ENCODE measurements around the gene SAMD4A.

The SAMD4A gene

DNA sequence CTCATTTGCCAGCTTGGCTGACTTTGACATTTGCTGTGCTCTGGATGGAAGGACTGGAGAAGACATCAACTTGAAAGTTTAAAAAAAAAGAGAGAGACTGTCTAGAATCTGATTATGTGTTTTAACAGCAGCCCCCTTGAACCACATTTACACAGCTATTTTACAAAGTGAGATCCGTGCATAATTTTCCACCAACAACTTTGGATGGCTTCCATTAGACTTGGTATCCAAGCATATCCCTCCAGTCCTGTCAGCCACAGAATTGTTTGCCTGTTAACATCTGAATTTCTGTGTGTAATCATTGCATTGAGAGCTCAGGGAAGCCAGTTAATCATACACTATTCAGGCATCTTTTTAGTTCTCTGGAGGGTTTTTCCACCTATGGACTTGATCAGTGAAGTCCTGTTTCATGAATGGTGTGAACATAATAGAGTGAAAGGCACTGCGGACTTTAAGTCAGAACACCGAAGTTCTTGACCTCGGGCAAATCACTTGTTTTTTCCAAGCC, 93.7 kb downstream of the SAMD4A start:
- no peak for DNase-seq

- DNase-seq: no peak
These were observed 95.7 kb downstream of the SAMD4A start for GRCh38 chr14:54662491-54663133.

DNA sequence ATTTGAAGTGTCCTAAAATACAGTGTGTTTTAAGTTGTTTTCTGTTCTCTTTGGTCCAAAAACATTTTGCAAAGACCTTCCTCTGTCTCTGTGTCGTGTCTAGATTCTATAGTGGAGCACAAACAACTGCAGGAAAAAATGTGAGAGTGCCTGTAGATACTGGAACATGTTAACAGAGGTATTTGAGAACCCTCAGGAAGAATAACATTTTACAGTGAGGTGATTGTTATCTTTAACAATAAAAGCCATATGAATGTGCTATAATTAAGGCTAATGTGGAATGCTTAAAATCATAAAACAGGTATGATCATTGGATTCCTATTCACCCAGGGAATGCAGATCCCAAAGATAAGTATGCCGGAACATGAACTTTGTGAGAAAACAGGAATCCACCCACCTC, 98.0 kb downstream of the SAMD4A start:
- DNase-seq: no peak

DNA sequence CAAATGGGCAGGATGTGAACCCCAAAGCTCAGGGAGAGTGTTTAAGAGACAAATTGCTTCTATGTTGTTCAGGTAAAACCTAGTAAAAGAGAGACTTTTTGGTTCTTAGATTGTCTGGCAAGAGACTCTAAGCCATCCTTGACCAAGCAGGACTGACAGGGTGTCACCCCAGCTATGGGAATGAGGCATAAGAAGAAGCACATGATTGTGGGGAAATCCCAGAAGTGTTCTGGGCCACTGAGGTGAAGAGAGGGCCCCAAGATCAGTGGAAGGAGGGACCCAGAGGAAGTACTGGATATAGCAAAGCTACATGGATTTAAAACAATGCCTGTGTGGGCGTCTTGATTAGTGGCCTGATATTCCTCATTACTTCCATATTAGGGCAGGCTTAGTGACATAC, 99.0 kb downstream of the SAMD4A start:
- DNase-seq: no peak

GRCh38 chr14:54667026-54667744, 100.3 kb downstream of the SAMD4A start:
- no peak for DNase-seq

GRCh38 chr14:54667764-54668163, 100.8 kb downstream of the SAMD4A start:
- DNase-seq: peak; percentile 71

DNA sequence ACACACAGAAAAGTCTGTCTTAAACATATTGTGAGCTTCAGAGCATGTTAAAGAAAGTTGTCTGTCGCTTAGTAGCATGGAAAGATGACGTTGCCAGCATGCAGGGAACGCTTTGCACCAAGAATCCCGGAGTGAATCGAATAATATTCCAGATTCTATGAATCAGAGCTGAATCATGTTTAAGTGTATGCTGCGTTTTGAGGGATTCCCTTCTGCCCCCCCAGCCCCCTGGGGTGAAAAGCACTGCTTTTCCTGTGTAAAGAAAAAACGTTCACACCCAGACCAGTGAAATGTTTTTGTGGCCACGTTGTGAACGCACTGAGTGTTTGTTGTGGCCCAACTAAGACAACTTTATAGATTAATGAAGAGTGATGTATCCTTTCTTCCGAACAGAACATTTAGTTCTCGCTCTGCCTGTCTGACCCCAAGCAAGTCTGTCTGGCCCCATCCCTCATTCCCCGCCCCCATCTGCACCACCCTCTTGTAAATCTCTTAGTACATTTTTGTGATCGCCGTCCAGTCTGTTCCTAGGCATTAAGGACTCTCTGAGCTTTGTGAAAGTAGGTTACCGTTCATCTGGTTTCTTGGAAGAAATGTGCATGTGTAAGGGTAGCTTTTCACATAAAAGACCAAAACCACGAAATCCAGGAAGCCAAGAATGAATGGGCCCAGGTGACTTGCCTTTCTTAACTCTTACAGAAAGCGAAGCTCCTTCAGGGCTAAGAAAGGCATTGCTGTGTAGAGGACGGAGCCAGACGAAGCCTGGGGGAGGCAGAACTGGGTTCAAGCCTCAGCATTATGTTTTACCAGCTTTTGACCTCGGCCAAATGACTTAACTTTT, 103.0 kb downstream of the SAMD4A start:
- DNase-seq: peak; percentile 48

GRCh38 chr14:54671537-54671936, 104.6 kb downstream of the SAMD4A start:
- DNase-seq: no peak

DNA sequence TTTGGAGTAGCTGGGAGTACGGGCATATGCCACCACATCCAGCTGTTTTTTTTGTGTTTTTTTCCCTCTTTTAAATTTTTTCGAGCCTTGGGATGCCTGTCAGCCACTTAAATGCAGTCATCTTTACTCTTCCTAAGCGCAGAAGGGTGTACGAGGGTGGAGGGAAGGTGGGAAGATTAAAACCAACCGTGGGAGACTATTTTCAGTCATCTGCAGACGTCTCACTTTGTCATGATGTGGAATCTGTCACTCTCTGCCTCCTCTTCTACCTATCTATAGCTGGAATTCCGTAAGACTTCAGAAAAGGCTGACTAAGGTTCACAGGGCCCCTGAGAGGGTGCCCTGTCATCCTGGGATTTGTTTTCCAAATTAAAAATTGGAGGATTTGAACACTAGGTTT, 105.3 kb downstream of the SAMD4A start:
- no peak for DNase-seq

- no peak for DNase-seq
These were observed 105.8 kb downstream of the SAMD4A start for GRCh38 chr14:54672688-54673087.

GRCh38 chr14:54673193-54674045, 106.5 kb downstream of the SAMD4A start:
- DNase-seq: no peak

DNA sequence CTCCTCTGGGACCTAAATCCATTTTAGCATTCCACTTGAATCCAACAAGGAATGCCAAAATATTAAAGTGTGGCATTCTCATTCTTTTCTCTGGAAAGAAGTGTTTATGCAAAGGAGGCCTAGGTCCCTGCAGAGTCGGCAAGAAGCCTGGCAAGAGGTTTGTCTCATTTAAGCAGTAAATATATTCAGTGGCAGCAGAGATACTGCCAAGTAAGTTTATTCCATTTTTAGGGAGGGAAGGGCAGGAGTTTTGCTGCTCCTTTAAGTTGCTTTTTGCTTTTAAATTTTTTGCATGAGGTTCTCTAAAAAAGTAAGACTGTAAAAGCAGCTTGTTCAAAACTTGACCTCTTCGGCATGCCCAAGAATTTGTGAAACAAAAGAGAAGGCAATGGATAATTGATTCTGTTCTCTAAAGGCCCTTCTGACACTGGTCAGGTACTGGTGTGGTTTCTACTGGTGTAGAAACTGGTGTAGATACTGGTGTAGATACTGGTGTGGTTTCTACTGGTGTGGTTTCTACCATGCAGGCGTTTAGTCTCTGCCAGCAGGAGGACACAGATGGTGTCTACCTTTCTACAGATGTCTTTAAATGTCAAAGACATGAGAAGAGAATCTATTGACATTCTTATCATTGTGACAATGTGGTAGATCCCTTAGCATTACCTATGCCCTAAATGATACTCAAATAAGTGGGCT, 107.3 kb downstream of the SAMD4A start:
- DNase-seq: no peak

GRCh38 chr14:54675236-54676128, 108.6 kb downstream of the SAMD4A start:
- no peak for DNase-seq

DNA sequence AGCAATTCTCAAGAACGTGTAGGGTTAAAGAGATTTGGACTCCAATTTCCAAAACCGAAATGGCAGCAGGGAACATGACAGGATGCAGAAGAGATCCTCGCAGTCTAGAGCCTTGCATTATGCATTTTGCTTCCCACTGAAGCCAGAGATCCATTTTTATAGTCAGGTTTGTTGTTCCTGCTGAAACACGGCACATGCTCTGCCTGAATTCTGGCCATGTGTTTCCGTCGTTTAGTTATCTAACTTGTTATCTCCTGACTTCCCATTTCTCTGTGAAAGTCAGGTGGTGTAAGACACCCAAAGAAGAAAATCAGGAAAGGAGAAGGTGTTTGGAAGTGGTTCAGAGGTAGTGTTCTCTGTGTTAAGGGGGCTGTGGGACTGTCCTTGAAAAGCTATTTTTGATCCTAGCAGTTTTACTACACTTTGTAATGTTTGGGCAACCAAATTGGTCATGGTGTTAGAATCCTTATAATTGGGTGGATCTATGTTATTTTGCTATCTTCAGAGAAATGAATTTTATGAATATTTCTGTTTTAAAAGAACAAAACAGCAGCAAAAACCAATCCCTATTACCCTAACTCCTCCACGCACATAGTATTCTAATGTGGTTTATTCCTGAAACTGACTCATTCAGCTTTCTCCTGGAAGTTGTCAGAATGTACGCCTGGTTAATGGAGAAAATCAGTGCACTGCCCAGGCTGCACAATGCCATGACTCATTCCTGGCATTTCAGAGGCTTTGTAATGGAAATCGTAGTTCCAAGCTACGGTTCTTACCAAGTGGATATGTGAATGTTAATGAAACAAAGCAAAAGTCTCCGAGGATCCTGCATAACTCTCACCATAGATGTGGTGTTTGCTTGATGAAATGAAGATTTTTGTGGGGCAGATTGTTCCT, 110.1 kb downstream of the SAMD4A start:
- peak; percentile 63 for DNase-seq

DNA sequence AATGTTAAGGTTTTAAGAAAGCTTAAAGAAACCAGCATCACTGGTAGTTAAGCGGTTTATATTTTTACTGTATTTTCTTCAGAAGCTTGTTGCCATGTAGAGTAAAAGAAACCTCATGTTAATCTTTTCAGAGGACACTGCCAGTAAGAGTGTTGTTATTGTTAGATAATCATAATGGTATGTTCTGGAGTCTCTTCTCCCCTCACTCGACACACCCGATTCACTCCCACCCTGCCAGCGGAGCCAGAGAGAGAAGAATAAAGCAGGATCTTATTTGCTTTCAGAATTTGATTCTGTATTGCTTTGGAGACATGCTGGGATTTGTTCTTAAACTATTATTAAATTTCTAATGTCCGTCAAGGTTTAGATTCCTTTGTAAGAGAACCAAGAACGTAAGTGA, 113.7 kb downstream of the SAMD4A start:
- no peak for DNase-seq

GRCh38 chr14:54681811-54682261, 114.9 kb downstream of the SAMD4A start:
- DNase-seq: no peak

DNA sequence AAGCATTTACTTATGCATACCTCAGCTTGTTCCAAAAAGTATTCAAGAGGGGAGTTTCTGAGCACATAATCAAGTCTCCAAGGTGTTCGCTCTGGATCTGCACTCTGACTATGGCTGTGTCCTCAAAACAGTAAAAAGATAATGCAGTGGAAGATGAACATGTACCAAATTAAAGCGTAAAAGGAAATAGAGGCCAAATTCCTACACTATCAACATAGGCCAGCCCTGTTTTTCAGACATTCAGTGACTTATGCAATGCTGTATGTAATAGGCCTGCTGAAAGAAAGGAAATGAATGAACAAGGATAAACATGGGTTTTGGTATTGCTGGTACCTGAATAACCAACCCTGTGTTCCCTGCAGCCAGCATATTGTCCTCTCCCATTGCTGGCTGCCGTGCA, 115.7 kb downstream of the SAMD4A start:
- DNase-seq: no peak

- peak; percentile 61 for DNase-seq
These were observed 117.2 kb downstream of the SAMD4A start for GRCh38 chr14:54683882-54684794.
